HG03066 (cell line): ENCODE results near the gene KANK2.
A peak's percentile ranks its signal among the peaks of the same experiment; 100 is the strongest.
"Not testable (repeated sequence)": the region's sequence is repeated elsewhere in the genome, so short reads cannot be mapped to it uniquely, and the experiment has no call there.

Source experiments
- ATAC-seq: cut with Tn5 transposase; IDR thresholded peaks from one replicate; pipeline ENCODE4 v1.9.1; 2021; ENCODE audit warnings: low read depth; ENCODE audit not compliant: unreplicated experiment

Gene KANK2

DNA sequence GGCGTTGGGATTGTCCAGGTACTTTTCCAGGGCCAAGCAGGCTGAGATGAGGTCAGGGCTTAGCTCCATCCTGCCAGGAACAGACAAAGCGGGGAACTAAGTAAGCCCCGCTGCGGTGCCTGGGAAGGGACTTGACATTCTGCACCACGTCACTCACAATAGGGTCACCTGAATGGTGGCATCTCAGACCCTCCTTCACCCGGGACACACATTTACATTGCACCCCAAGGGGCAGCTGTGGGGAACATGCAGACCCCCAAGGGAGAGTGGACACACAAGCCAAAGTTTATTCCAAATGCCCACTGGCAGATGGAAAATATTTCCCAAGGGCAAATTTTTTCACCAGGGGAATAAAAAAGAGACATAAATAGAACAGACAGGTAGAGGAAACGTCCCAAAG, 21.4 kb downstream of the KANK2 start:
- no peak for ATAC-seq

DNA sequence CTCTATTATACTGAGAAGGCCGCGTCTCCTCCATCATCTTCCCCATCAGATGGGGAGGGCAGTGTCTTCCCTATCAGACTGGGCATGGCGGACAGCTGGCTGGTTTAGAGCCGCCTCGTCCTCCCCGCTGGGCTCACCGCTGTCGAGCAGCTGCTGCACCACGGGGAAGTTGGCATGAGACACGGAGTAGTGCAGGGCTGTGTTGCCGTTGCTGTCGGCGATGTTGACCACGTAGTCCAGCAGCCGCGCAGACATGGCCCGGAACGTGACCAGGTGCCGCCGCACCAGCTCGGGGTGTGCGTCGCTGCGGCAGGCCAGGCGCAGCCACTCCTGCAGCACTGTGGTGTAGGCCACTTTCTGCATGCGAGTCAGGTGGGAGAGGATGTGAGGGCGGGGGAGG, 23.0 kb downstream of the KANK2 start:
- no peak for ATAC-seq

DNA sequence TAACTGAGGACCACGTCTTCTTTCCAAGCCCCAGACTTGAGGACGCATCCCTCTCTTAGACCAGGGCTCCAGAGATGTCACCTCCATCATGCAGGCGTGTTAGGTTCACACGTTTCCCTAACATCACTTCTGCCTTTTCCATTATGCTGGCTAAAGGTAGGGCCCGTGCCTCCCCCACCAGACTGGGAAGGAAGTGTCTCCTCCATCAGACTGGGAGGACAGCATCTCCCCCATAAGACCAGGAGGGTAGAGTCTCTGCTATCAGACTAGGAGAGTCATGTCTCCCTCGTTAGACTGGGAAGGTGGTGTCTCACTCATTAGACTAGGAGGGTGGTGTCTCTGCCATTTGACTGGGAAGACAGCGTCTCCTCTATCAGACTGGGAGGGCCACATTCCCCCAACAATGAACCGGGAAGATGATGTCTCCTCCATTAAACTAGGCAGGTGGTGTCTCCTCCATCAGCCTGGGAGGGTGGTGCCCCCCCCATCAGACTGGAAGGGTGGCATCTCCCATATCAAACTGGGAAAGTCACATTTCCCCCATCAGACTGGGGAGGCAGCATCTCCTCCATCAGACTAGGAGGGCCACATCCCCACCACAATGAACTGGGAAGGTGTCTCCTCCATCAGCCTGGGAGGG, 23.7 kb downstream of the KANK2 start:
- ATAC-seq, result no peak

DNA sequence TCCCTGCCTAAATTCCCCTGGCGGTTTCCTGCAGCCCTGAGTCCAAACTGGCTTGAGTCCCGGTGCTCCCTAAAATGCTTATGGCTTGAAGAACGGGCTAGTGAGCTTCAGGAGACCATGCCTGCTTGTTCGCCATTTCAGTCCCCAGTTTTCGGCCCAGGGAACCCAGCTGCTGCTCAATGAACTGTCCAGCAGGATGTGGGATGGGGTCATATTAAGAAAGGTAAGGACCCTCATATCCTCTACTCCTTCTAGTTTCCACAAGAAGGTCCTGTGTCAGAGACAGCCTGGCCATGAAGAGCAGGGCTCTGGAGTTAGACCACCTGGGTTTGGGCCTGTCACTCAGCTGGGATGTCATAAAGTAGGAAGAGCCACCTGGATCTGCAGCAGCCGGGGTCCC, 24.8 kb downstream of the KANK2 start:
- no peak for ATAC-seq

DNA sequence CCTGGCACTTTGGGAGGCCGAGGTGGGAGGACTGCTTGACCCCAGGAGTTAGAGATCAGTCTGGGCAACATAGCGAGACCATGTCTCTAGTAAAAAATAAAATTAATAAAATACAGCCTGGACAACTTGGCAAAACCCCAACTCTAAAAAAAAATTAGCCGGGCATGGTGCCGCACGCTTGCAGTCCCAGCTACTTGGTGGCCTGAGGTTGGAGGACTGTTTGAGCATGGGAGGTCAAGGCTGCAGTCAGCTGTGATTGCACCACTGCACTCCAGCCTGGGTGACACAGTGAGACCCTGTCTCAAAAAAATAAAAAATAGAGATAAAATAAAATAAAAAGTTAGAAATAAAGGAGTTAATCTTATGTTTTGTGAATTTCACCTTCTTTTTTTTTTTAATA, 26.2 kb downstream of the KANK2 start:
- no peak for ATAC-seq

DNA sequence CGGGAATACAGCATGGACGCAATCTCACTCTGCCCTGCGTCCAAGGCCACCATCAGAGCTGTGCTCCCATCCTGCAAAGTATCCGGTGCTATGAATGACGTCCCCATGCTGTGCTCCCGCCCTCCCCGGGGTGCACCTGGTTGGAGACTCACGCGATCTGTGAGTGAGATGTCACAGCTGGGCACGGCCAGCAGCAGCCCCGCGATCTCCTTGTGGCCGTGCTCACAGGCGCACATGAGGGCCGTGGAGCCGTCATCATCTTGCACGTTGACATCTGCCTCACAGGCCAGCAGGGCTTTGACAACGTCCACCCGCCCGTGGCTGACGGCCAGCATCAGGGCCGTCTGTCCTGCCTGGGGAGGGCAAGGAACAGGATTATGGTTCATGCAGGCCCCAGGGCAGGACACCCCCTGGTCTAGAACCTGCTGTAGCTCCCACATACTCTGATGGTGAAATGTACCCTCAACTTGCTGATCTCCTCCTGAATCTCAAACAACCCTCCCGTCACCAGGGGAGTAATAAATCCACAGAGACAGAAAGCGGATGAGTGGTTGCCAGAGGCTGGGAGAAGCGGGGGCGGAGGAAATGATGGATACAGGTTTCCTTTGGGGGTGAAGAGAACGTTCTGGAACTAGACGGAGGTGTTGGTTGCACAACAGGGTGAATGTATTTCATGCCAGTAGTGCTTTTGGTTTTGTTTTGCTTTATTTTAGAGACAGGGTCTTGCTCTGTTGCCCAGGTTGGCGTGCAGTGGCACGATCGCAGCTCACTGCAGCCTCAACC, 27.3 kb downstream of the KANK2 start:
- no peak for ATAC-seq

DNA sequence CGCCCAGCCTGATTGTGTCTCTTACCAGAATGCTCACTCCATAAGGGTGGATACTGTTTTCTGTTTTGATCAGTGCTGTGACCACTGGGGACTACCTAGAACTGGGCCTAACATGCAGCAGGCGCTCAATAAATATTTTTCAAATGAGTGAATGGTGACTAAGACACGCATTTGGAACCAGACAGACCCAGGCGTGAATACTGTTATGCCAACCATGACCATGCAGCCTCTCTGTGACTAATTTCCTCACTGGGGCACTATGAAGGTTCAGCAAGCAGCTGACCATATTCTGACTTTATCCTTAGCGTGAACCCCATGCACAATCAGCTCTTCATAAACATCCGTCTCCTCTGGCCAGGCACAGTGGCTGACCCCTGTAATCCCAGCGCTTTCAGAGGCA, 28.8 kb downstream of the KANK2 start:
- no peak for ATAC-seq

DNA sequence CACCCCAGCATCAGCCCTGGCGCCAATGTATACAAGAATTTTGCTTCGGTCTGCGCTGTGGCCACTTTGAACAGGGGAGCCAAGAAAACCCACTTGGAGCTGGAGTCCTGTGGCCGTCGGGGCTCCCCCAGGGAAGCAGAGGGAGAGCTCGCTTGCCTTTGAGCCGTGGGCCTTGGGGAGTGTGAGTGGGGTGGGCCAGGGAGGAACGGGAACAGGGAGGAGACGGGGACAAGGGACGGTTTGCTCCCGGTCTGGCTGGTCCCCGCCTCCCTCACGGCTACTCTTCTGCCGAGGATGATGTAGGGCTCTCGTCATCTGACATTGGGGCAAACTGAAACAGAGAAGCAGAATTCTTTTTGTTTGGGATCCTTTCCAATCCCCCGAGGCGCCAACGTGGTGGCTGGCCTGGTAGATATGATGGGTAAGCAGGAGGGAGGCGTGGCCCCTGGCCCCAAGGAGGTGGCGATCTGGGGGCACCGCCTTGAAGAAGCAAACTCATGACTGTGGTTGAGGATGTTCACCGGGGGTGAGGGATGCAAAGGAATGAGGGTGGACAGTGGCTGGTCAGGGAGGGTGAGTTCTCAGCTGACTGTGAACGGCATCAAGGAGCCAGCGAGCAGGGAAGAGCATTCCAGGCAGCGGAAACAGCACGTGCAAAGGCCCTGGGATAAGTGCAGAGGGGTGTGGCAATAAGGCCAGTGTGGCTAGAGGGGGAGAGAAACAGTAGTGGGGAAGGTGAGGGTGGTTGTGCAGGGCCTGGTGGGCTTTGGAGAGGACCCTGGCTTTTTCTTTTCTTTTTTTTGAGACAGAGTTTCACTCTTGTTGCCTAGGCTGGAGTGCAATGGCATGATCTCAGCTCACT, 30.8 kb downstream of the KANK2 start:
- no peak for ATAC-seq

DNA sequence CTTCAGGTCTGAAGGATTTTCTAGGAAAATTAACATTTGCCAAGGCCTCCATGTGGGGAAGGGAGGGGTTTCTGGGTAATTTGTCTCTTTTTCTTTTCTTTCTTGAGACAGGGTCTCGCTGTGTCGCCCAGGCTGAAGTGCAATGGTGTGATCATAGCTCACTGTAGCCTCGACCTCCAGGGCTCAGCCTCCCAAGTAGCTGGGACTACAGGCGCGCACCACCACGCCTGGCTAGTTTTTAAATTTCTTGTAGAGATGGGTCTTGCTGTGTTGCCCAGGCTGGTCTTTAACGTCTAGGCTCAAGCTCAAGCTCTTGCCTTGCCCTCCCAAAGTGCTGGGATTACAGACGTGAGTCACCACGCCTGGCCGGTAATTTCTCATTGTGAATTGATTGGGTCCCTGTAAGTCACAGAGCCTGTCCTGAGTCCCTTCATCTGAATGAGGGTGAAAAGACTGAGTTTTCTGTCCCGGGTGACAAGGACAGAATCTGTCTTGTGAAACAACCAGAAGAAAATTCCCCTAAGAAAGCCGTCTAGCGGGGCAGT, 31.8 kb downstream of the KANK2 start:
- ATAC-seq, result no peak

DNA sequence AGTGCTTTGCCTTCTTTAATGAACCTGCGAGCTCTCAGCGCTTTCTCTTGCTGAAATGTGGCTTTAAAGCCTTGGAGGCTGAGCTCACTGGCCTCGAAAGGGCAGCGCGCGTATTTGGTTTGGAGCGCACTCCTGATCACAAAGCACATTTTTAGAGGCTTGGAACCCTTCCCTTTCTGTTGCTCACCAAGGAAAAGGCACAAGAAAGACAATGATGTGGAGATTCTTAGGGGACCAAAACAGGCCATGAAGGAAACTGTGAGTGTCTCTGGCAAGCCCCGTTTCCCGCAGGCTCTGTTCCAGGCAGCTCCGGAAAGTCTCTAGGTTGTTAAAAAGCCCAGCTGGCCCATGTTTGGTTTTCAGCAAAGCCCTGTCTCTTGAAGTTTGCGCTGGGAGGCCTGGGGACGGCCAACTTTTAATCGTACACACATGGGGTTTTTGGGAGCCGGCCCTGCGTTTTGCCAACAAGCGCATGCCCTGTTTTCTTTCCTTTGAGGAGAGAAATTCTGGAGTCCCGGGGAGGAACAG, 32.4 kb downstream of the KANK2 start:
- no peak for ATAC-seq

DNA sequence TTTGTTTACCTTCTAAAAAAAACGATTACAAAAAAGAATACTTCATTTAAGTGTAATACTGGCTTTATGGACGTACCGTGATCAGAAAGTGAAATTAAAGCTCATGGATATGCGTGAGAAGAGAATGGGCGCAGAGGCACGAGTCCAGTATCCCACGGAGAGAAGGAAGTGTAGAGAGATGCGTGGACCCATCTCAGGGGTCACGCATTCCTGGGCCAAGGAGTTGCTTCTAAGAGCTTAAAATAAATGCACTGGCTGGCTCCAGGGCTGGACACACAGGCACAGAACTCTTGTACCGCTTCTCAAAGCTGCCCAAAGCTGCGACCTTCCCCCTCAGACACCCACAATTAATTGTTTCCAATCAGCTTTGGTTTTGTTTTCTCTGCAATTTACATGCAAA, 33.0 kb downstream of the KANK2 start:
- no peak for ATAC-seq

DNA sequence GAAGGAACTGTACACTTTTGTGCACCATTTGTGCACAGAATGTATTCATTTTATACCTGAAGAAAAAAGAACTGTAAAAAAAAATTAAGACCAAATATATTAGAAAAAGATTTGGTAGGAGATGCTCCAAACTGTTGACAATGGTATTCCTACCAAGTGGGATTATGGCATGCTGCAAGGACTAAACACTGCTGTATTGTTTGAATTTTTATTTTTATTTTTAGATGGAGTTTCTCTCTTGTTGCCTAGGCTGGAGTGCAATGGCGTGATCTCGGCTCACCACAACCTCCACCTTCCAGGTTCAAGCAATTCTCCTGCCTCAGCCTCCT, 36.9 kb downstream of the KANK2 start:
- ATAC-seq, result not testable (repeated sequence)

DNA sequence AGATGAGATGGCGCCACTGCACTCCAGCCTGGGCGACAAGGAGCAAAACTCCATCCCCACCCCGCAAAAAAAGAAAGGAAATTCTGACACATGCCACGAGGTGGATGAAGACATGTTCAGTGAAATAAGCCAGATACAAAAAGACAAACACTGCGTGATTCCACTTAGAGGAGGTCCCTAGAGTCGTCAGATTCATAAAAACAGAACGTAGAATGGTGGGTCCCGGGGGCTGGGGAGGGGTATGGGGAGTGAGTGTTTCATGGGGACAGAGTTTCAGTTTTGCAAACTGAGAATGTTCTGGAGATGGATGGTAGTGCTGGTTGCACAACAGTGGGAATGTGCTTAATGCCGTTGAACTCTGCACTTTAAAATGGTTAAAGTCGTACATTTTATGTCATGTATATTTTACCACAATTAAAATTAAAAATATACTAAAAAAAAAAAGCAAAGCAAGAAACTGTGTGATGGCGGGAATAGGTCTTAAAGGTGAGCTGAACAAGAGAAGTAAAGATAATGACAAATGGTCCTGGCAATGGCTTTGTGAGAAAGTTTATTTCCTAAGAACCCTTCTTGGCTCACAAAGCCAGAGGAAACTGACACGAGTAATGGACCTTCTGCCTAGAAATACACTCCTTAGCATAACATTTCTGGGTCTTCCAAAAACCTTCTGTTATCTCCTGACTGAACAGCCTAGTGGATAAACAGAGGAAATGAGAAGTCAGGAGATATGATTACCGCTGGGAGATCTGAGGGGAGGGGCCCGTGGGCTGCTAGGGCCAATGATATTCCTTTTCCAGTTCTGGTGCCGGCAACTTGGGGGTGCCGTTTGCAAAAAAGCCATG, 37.5 kb downstream of the KANK2 start:
- ATAC-seq, result no peak

DNA sequence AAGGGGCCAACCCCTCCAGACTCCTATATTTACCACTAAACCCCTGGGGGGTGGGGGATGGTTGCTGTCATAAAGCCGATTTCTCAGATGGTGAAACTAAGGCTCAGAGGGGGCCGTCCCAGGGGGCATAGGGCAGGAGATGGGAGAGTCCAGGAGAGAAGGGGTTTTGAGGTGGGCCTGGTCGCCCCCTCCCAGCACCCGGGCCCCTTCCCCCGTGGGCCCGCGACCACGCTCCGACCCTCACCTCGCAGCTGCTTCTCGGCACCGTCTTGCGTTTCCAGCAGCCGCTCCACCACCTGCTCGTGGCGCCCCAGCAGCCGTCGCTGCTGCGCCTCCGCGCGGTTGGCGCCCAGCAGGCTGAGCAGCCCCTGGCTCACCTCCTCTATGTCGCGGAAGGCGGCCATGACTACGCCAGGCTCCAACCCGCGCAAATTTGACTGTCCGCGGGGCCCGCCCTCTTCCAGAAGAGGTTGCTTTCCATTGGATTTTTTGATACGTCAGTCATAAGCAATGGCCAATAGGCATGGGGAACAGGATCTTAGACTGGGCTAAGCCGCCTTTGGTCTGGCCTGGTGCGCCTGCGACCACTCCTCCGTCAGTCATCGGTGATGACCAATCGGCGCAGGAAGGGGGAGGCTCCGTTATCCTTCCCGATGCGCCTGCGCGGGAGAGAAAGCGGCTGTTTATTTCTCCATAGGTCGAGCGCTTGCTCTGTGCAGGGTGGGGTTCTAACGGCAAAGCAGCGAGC, 41.8 kb downstream of the KANK2 start, which contains the start of gene SPC24:
Gene SPC24 (minus strand): TSS at position 410 of the 748 bp plus-strand sequence. CDS start 6 bp downstream, at position 404.
- ATAC-seq, result peak; percentile 95

DNA sequence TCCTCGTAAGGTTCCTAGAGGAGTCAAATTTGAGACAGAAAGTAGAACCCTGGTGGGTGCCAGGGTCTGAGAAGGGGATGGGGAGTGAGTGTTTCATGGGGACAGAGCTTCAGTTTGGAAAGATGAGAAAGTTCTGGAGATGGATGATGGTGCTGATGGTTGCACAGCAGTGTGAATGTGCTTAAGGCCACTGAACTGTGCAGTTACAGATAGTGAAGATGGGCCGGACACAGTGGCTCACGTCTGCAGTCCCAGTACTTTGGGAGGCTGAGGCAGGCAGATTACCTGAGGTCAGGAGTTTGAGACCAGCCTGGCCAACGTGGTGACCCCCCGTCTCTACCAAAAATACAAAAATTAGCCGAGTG, 42.7 kb downstream of the KANK2 start:
- ATAC-seq, result no peak

DNA sequence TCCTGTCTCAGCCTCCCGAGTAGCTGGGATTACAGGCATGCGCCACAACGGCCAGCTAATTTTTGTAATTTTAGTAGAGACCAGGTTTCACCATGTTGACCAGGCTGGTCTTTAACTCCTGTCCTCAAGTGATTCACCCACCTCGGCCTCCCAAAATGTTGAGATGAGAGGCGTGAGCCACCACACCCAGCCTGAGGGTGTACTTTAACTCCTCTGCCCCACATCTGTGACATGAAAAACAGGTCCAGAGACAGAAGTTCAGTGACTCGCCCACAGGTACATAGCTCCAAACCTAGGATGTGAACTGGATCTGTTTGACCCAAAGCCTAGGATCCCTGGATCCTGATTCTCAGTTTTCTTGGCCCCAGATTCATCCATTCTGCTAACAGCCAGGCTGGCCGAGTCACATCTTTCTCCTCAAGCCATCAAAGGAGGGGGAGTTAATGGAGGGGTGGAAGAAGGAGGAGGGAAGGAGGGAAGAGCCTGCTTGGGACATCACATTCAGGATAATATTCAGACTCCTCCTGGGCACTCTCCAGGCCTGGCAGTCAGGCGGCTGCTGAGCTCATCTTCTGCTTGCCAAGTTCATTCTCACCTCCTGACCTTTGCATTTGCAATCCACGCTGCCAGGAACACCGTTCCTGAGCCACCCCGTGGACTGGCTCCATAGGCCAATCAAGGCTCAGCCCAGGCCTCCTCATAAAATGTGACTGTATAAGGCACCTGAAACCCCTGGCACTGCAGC, 44.9 kb downstream of the KANK2 start:
- no peak for ATAC-seq

DNA sequence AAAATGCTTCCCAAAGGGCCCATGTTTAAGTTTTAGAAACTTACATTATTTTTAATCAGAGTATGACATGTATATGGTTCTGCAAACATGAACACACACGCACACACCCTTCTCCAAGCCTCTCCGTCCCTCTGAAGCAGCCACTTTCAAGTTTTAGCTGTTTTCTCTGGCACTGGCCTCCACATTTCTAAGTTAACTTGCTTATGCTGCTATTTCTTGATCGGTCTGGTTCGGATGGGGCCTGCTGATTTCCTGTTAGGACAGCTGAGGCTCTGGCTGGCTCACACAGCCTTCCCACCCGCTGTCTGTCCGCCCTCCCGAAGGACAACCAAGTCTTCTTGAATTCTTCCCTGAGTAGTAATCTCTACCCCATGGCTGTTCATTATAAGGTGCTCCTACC, 46.2 kb downstream of the KANK2 start:
- ATAC-seq, result no peak

DNA sequence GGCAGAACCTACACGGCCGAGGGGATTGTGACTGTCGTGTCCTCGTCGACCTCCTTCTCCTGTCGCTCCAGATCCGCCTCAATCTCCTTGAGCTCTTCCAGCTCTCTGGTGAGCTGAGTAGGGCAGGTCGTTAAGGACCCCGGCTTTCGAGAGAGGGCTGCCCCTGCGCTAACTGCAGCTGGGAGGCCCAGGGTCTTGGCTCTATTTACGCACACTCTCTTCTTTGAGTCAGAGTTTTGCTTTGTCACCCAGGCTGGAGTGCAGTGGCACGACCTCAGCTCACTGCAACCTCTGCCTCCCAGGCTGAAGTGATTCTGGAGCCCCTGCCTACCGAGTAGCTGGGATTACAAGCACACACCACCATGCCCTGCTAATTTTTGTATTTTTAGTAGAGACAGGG, 49.3 kb downstream of the KANK2 start:
- no peak for ATAC-seq

DNA sequence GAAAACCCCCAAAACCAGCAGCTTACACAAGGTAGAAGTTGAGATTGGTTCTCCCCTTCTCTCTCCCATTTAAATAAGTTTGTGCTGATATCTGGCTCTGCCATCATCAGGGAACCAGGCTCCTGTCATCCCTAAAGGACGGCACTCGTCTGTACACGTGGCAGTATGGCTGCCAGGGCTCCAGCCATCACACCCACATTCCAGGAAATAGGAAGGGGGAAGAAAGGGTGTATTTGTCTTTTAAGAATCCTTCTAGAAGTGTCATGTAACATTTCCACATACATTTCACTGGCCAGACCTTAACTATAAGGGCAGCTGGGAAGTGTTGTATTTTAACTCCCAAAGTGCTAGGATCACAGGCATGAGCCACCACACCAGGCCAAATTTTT, 51.8 kb downstream of the KANK2 start:
- no peak for ATAC-seq
